GM12878 (cell line): ENCODE results near the gene RAF1. TPM values are rescaled to one million over a fixed set of nuclear protein-coding genes. Genes with fewer than 3 reads are reported as not detected.

Source experiments
- ATAC-seq: fragments of 200-7000 bp; cut with Tn5 transposase; 3 replicates; pipeline ENCODE4 v1.9.1; 2020; ENCODE audit warnings: mild to moderate bottlenecking, moderate library complexity
- BruUV-seq: library from RNA; stranded (reverse); fragments of 400-500 nt; replicated peaks from 2 replicates; lab custom pipeline; 2021; lab: Mats Ljungman, UMichigan
- CTCF ChIA-PET: fragments of 300-600 bp; sonication (Branson Sonifier 250); formaldehyde crosslinking; extraction: SDS; loops from one replicate; lab custom pipeline; 2021; ENCODE audit warnings: inconsistent platforms; lab: Yijun Ruan, JAX
- POLR2A ChIA-PET: fragments of 350-600 bp; formaldehyde crosslinking; extraction: SDS; loops from one replicate; lab custom pipeline; 2021; ENCODE audit warnings: inconsistent platforms; lab: Charles Lee
- RAD21 ChIA-PET: fragments of 300-600 bp; sonication (Branson Sonifier 250); formaldehyde crosslinking; loops from one replicate; lab custom pipeline; 2023; ENCODE audit warnings: antibody characterized with exemption; ENCODE audit not compliant: unreplicated experiment; lab: Charles Lee
- SMC1A ChIA-PET: fragments of 300-600 bp; sonication (Branson Sonifier 250); formaldehyde crosslinking; loops from one replicate; lab custom pipeline; 2023; ENCODE audit not compliant: unreplicated experiment, uncharacterized antibody; lab: Charles Lee
- DNase-seq: peaks from one replicate; pipeline ENCODE4 v3.0.0-alpha.2; 2011; ENCODE audit warnings: low read depth, low spot score
- FAIRE-seq: peaks from 3 replicates; lab custom pipeline; 2011; peaks lifted over from hg19 to GRCh38; lab: Jason Lieb, UNC
- H2AFZ ChIP-seq: 2 replicates; pipeline ENCODE4 v1.6.0; 2011; ENCODE audit warnings: low read depth, low read length, control low read depth; ENCODE audit not compliant: control insufficient read depth
- H3K27ac ChIP-seq: 2 replicates; pipeline ENCODE4 v1.5.1; 2011; ENCODE audit warnings: control low read depth; ENCODE audit not compliant: control insufficient read depth, insufficient read depth
- H3K27me3 ChIP-seq, 2 experiments: replicated peaks in 1 of 2; 2 replicates each; pipeline versions ENCODE4 v1.6.0 to v1.6.1; 2011; ENCODE audit warnings: low read length in 1 of 2; ENCODE audit not compliant: control insufficient read depth in 2 of 2, insufficient read depth in 2 of 2
- H3K36me3 ChIP-seq, 2 experiments: 2 replicates each; pipeline ENCODE4 v1.5.1; 2011; ENCODE audit warnings: low read length in 1 of 2; ENCODE audit not compliant: control insufficient read depth in 2 of 2, insufficient read depth in 2 of 2
- H3K4me1 ChIP-seq: 2 replicates; pipeline ENCODE4 v1.6.1; 2011; ENCODE audit warnings: mild to moderate bottlenecking, low read length, moderate library complexity, mixed read lengths; ENCODE audit not compliant: control insufficient read depth, insufficient read depth
- H3K4me2 ChIP-seq: 2 replicates; pipeline ENCODE4 v1.6.0; 2011; ENCODE audit warnings: control low read depth; ENCODE audit not compliant: control insufficient read depth, insufficient read depth
- H3K4me3 ChIP-seq: fragments of 200-600 bp; sonication (generic); 2 replicates; pipeline ENCODE4 v1.5.1; 2016
- H3K79me2 ChIP-seq: 2 replicates; pipeline ENCODE4 v1.6.0; 2011; ENCODE audit warnings: low read length; ENCODE audit not compliant: control insufficient read depth, insufficient read depth
- H3K9ac ChIP-seq: 2 replicates; pipeline ENCODE4 v1.8.0; 2011; ENCODE audit warnings: low read length, control low read depth, mixed read lengths; ENCODE audit not compliant: control insufficient read depth, insufficient read depth
- H3K9me3 ChIP-seq: replicated peaks from 3 replicates; pipeline ENCODE4 v1.5.1; 2011; ENCODE audit warnings: mild to moderate bottlenecking, low read length; ENCODE audit not compliant: control insufficient read depth, insufficient read depth
- H4K20me1 ChIP-seq: 2 replicates; pipeline ENCODE4 v1.6.0; 2011; ENCODE audit not compliant: control insufficient read depth, insufficient read depth
- CBX3 ChIP-seq: fragments of 200-600 bp; sonication (generic); IDR thresholded peaks from 2 replicates; pipeline ENCODE4 v1.6.1; 2016; ENCODE audit warnings: low read depth, borderline replicate concordance
- DPF2 ChIP-seq: fragments of 450-650 bp; IDR thresholded peaks from 2 replicates; pipeline ENCODE4 v1.6.1; 2017; ENCODE audit warnings: mild to moderate bottlenecking
- NRF1 ChIP-seq: conservative IDR thresholded peaks from 2 replicates; pipeline ENCODE4 v1.6.1; 2011; ENCODE audit warnings: mild to moderate bottlenecking, low read depth, low read length, improper control_type of control experiment
- RAD21 ChIP-seq: IDR thresholded peaks from 2 replicates; pipeline ENCODE4 v1.6.1; 2011; ENCODE audit warnings: mild to moderate bottlenecking, low read depth, low read length, moderate library complexity; ENCODE audit not compliant: insufficient read depth
- RELA ChIP-seq: fragments of 450-650 bp; IDR thresholded peaks from 2 replicates; pipeline ENCODE4 v1.8.0; 2014; ENCODE audit warnings: borderline replicate concordance; ENCODE audit not compliant: partially characterized antibody
- SIN3A ChIP-seq: IDR thresholded peaks from 2 replicates; pipeline ENCODE4 v1.6.1; 2012; ENCODE audit warnings: low read depth, low read length, improper control_type of control experiment
- TCF7 ChIP-seq: IDR thresholded peaks from 2 replicates; pipeline ENCODE4 v1.6.1; 2014; ENCODE audit warnings: antibody characterized with exemption, borderline replicate concordance
- ZNF384 ChIP-seq: IDR thresholded peaks from 2 replicates; pipeline ENCODE4 v1.6.1; 2012; ENCODE audit warnings: low read depth, mild to moderate bottlenecking, low read length, improper control_type of control experiment, borderline replicate concordance
- ZNF622 ChIP-seq: fragments of 450-650 bp; IDR thresholded peaks from 2 replicates; pipeline ENCODE4 v1.6.1; 2017; ENCODE audit warnings: mild to moderate bottlenecking, inconsistent platforms
- WGBS: methylation state at CpG from one replicate; pipeline ENCODE4 v1.1.6; 2016; ENCODE audit warnings: low lambda C conversion rate; ENCODE audit not compliant: insufficient replicate concordance, insufficient coverage; ENCODE audit errors: missing lambda C conversion rate; 5-methylcytosine and 5-hydroxymethylcytosine counted together
- in situ Hi-C: fragments of 300-500 bp; cut with MboI; formaldehyde crosslinking; loops from 9 replicates; pipeline ENCODE4 v1.14.3; 2018; ENCODE audit warnings: mixed read lengths
- intact Hi-C: fragments of 100-400 bp; cut with micrococcal nuclease; formaldehyde crosslinking; loops from one replicate; pipeline ENCODE4 v1.14.2; 2022; ENCODE audit not compliant: unreplicated experiment
- polyA plus RNA-seq, 11 experiments: library from polyadenylated mRNA; depleted of rRNA in 4 of 11; unstranded in 6 of 11; stranded (reverse) in 5 of 11; fragments of >200 nt; fragmentation: Nextera tagmentation in 4 of 11; fragmentation: Illumina TruSeq in 1 of 11; extraction: Ambion mirVana in 4 of 11; extraction: Trizol in 1 of 11; gene quantifications; 1 replicate in 1 of 11; 2 replicates in 10 of 11; pipeline versions ENCODE4 v1.2.1 to v1.2.3, GENCODE V29; 2011 to 2016; ENCODE audit warnings: inconsistent platforms in 2 of 11, missing spikeins in 2 of 11, low read depth in 1 of 11
- total RNA-seq, 4 experiments: library from RNA; depleted of rRNA in 3 of 4; stranded (reverse); fragments of >200 nt in 3 of 4; fragmentation: Illumina TruSeq in 1 of 4; extraction: Trizol in 1 of 4; gene quantifications; 2 replicates each; pipeline versions ENCODE4 v1.2.1 to v1.2.3, GENCODE V29; 2013 to 2021
- TF ChIP-seq, protein P1 (sequence below): IDR thresholded peaks from 2 replicates; pipeline ENCODE4 v1.6.1; 2011; ENCODE audit warnings: borderline replicate concordance, low read depth, mild to moderate bottlenecking, moderate library complexity, low read length; ENCODE audit not compliant: insufficient read depth, poor library complexity, severe bottlenecking
- TF ChIP-seq, protein P2 (sequence below): fragments of 450-650 bp; formaldehyde crosslinking; IDR thresholded peaks from 2 replicates; pipeline ENCODE4 v1.4.0; 2022; ENCODE audit warnings: mild to moderate bottlenecking, moderate library complexity
- TF ChIP-seq, protein P3 (sequence below): fragments of 450-650 bp; IDR thresholded peaks from 2 replicates; pipeline ENCODE4 v1.6.1; 2017; ENCODE audit warnings: low read depth, mild to moderate bottlenecking, moderate library complexity
- TF ChIP-seq, protein P4 (sequence below): IDR thresholded peaks from 2 replicates; pipeline ENCODE4 v1.6.1; 2012; ENCODE audit warnings: low read depth, low read length, improper control_type of control experiment
- TF ChIP-seq, protein P5 (sequence below): fragments of 450-650 bp; IDR thresholded peaks from 2 replicates; pipeline ENCODE4 v1.6.1; 2018; ENCODE audit warnings: borderline replicate concordance, mild to moderate bottlenecking; ENCODE audit not compliant: partially characterized antibody

Gene RAF1
- total and polyA plus RNA-seq, 10 of the 15 experiments (the other 5 are each of a cell fraction or from before 2014, with no cell fraction given) = 20.4 to 151 (median 77.8) TPM

DNA sequence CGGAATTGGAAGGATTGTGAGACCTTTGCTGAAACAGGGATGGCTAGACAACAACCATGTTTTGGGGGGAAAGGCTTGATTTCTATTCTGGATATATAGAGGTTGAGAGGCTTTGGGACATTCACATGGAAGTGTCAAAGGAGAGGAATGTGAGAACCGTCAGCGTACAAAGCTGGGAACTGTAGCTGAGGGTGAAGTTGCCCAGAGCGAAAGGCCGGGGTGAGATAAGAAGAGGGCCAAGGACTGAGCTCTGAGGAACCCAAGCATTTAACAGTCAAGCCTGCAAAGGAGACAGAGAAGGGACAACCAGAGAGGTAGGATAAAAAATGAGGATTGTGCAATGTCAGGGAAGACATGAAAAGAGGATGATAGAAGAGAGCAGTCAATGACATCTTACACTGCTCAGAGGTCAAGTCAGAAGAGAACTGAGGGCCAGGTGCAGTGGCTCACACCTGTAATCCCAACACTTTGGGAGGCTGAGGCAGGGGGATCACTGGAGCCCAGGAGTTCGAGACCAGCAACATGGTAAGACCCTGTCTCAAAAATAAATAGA, 41.5 kb upstream of the RAF1 start:
- WGBS = 68% methylated on average over 6 of the region's 6 CpGs
- FAIRE-seq (no peak), DNase-seq (no peak), ATAC-seq (no peak)
- Histone ChIP-seq H3K4me3 (no peak overlapping the region), H3K27ac (no peak overlapping the region), H3K4me1 (no peaks in the 10 kb centered on the region), H3K79me2 (no peaks in the 10 kb centered on the region), H4K20me1 (no peaks in the 10 kb centered on the region; the same call in 1 of the 2 replicates), H3K9me3 (no peaks in the 10 kb centered on the region), H3K9ac (no peak overlapping the region), H3K27me3 (no peaks in the 10 kb centered on the region; a peak in 1 of 4 replicates), H3K36me3 (no peaks in the 10 kb centered on the region), H3K4me2 (no peak overlapping the region), H2AFZ (no peak overlapping the region)
- no TSS peak for BruUV-seq
- intact Hi-C loops = no loop called here
- RAD21 ChIA-PET = interaction anchor here (0.5 to 1.5 kb wide), 3 partner anchors 8 to 226 kb away, joined by 3 to 4 read pairs (median 3); partner anchors contain the start of gene TSEN2
- SMC1A ChIA-PET = interaction anchor here (1.4 to 2.0 kb wide), 4 partner anchors 17 to 186 kb away, joined by 3 to 6 read pairs (median 4); partner anchors contain the start of gene RPL32
- in situ Hi-C loops = loop anchor here (25.0 kb wide), 1 partner anchor 568 kb away; no protein-coding TSS in a partner anchor
- CTCF ChIA-PET = interaction anchor here (0.9 to 2.5 kb wide), 9 partner anchors 11 to 186 kb away, joined by 3 to 14 read pairs (median 3); no protein-coding TSS in a partner anchor
- POLR2A ChIA-PET = no interaction called here
- TF ChIP-seq SIN3A (no peak), RAD21 (no peak), ZNF622 (no peak), ZNF384 (no peak), TCF7 (no peak), CBX3 (no peak), NRF1 (no peak), RELA (no peak), DPF2 (no peak)
- TF ChIP-seq, protein P1, sequence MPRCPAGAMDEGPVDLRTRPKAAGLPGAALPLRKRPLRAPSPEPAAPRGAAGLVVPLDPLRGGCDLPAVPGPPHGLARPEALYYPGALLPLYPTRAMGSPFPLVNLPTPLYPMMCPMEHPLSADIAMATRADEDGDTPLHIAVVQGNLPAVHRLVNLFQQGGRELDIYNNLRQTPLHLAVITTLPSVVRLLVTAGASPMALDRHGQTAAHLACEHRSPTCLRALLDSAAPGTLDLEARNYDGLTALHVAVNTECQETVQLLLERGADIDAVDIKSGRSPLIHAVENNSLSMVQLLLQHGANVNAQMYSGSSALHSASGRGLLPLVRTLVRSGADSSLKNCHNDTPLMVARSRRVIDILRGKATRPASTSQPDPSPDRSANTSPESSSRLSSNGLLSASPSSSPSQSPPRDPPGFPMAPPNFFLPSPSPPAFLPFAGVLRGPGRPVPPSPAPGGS = no peak
- TF ChIP-seq, protein P2, sequence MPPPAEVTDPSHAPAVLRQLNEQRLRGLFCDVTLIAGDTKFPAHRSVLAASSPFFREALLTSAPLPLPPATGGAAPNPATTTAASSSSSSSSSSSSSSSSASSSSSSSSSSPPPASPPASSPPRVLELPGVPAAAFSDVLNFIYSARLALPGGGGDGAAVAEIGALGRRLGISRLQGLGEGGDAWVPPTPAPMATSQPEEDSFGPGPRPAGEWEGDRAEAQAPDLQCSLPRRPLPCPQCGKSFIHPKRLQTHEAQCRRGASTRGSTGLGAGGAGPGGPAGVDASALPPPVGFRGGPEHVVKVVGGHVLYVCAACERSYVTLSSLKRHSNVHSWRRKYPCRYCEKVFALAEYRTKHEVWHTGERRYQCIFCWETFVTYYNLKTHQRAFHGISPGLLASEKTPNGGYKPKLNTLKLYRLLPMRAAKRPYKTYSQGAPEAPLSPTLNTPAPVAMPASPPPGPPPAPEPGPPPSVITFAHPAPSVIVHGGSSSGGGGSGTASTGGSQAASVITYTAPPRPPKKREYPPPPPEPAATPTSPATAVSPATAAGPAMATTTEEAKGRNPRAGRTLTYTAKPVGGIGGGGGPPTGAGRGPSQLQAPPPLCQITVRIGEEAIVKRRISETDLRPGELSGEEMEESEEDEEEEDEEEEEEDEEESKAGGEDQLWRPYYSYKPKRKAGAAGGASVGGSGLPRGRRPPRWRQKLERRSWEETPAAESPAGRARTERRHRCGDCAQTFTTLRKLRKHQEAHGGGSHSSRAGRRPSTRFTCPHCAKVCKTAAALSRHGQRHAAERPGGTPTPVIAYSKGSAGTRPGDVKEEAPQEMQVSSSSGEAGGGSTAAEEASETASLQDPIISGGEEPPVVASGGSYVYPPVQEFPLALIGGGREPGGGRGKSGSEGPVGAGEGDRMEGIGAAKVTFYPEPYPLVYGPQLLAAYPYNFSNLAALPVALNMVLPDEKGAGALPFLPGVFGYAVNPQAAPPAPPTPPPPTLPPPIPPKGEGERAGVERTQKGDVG (CRISPR knock-in tag) = no peak
- TF ChIP-seq, protein P3, sequence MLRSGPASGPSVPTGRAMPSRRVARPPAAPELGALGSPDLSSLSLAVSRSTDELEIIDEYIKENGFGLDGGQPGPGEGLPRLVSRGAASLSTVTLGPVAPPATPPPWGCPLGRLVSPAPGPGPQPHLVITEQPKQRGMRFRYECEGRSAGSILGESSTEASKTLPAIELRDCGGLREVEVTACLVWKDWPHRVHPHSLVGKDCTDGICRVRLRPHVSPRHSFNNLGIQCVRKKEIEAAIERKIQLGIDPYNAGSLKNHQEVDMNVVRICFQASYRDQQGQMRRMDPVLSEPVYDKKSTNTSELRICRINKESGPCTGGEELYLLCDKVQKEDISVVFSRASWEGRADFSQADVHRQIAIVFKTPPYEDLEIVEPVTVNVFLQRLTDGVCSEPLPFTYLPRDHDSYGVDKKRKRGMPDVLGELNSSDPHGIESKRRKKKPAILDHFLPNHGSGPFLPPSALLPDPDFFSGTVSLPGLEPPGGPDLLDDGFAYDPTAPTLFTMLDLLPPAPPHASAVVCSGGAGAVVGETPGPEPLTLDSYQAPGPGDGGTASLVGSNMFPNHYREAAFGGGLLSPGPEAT = no peak
- TF ChIP-seq, protein P4, sequence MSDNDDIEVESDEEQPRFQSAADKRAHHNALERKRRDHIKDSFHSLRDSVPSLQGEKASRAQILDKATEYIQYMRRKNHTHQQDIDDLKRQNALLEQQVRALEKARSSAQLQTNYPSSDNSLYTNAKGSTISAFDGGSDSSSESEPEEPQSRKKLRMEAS = no peak
- TF ChIP-seq, protein P5, sequence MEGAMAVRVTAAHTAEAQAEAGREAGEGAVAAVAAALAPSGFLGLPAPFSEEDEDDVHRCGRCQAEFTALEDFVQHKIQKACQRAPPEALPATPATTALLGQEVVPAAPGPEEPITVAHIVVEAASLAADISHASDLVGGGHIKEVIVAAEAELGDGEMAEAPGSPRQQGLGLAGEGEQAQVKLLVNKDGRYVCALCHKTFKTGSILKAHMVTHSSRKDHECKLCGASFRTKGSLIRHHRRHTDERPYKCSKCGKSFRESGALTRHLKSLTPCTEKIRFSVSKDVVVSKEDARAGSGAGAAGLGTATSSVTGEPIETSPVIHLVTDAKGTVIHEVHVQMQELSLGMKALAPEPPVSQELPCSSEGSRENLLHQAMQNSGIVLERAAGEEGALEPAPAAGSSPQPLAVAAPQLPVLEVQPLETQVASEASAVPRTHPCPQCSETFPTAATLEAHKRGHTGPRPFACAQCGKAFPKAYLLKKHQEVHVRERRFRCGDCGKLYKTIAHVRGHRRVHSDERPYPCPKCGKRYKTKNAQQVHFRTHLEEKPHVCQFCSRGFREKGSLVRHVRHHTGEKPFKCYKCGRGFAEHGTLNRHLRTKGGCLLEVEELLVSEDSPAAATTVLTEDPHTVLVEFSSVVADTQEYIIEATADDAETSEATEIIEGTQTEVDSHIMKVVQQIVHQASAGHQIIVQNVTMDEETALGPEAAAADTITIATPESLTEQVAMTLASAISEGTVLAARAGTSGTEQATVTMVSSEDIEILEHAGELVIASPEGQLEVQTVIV = no peak
